ENCODE data around the gene PHACTR1. TPM values are rescaled to one million over a fixed set of nuclear protein-coding genes. Genes with fewer than 3 reads are reported as not detected.

Gene PHACTR1
- total and polyA plus RNA-seq, 2 of the 4 experiments (the other 2 are of a cell fraction), result not detected

- intact Hi-C loops (cut with micrococcal nuclease), result no loop called here
- H2BK5ac ChIP-seq (ENCODE audit: low read depth, low read length, poor library complexity, severe bottlenecking), result no peak overlapping the region
- H3K4me1 ChIP-seq (ENCODE audit: control insufficient read depth, insufficient read depth, low read length), result no peaks in the 10 kb centered on the region
- H3K23ac ChIP-seq (ENCODE audit: low read depth, low read length), result no peak overlapping the region
- no peaks in the 10 kb centered on the region for H3K36me3 ChIP-seq (ENCODE audit: control insufficient read depth, insufficient read depth, low read length)
- no peak overlapping the region for H4K5ac ChIP-seq (ENCODE audit: low read depth, low read length)
- H2BK120ac ChIP-seq (ENCODE audit: low read depth, low read length), result no peak overlapping the region
- H3K27ac ChIP-seq (ENCODE audit: insufficient read depth, low read length), result no peak overlapping the region
- H3K4me3 ChIP-seq (ENCODE audit: insufficient read depth, low read depth, low read length), result no peak overlapping the region
- no peak overlapping the region for H3K9ac ChIP-seq (ENCODE audit: low read depth, low read length)
- no peaks in the 10 kb centered on the region for H3K9me1 ChIP-seq (ENCODE audit: insufficient read depth, low read length)
- DNase-seq (no peak), ATAC-seq (ENCODE audit: low read depth) (no peak)
- in situ Hi-C loops (cut with MboI; ENCODE audit: low sequenced_read_pairs), result no loop called here
- H2AK5ac ChIP-seq (ENCODE audit: low read depth, low read length), result no peak overlapping the region
- no peak overlapping the region for H2AK9ac ChIP-seq (replicated peaks; ENCODE audit: low read depth, low read length, poor library complexity)
- H3K27me3 ChIP-seq (ENCODE audit: control insufficient read depth, insufficient read depth, low read length), result no peaks in the 10 kb centered on the region
- TF ChIP-seq MAZ (IDR thresholded peaks at IDR 0.05; ENCODE audit: borderline replicate concordance, low read depth, low read length), result no peak
- no peak for TF ChIP-seq MAFK (IDR thresholded peaks at IDR 0.05; ENCODE audit: low read depth, low read length)
- no peak for TF ChIP-seq BHLHE40 (IDR thresholded peaks at IDR 0.05; ENCODE audit: low read depth, low read length)
- TF ChIP-seq CEBPB (IDR thresholded peaks at IDR 0.05; ENCODE audit: low read depth, low read length), result no peak
- TF ChIP-seq SMC3 (IDR thresholded peaks at IDR 0.05; ENCODE audit: low read depth, low read length), result no peak
- TF ChIP-seq RAD21 (IDR thresholded peaks at IDR 0.05; ENCODE audit: low read length), result no peak
- H4K8ac ChIP-seq (ENCODE audit: low read depth in 2 of 2, low read length in 2 of 2), result no peak overlapping the region
- no peak overlapping the region for H3K14ac ChIP-seq (replicated peaks; ENCODE audit: low read depth, low read length)
- H2AFZ ChIP-seq (replicated peaks; ENCODE audit: low read length, poor library complexity), result no peak overlapping the region
- H4K91ac ChIP-seq (ENCODE audit: insufficient read depth, low read depth, low read length), result no peak overlapping the region
- no peak overlapping the region for H2BK15ac ChIP-seq (ENCODE audit: low read depth, low read length)
- H3K79me1 ChIP-seq (ENCODE audit: low read depth in 1 of 2, low read length in 2 of 2), result no peaks in the 10 kb centered on the region
- H2BK20ac ChIP-seq (ENCODE audit: low read depth, low read length), result no peak overlapping the region
- BruUV-seq (replicated peaks), result no TSS peak
- H4K20me1 ChIP-seq (ENCODE audit: insufficient read depth, low read length), result no peaks in the 10 kb centered on the region
- H3K4me2 ChIP-seq (ENCODE audit: low read depth, low read length), result no peak overlapping the region
- POLR2A ChIA-PET (ENCODE audit: unreplicated experiment), result no interaction called here
- CTCF ChIA-PET, result interaction anchor here (0.6 kb wide), 1 partner anchor 55 kb away, joined by 4 read pairs; no protein-coding TSS in a partner anchor
- no peak overlapping the region for H3K56ac ChIP-seq (ENCODE audit: extremely low read depth, insufficient read depth, low read length)
- dilution Hi-C loops (cut with HindIII; ENCODE audit: low sequenced_read_pairs, unreplicated experiment), result no loop called here
- H3K18ac ChIP-seq (ENCODE audit: low read depth, low read length), result no peak overlapping the region
- H3K9me3 ChIP-seq (ENCODE audit: control insufficient read depth, insufficient read depth, low read length), result peaks cover 6% of the 10 kb centered on the region
- no peak overlapping the region for H3K4ac ChIP-seq (ENCODE audit: low read depth, low read length)
Measured at GRCh38 chr6:12987783-12988182, 271.2 kb downstream of the PHACTR1 start.
